ENCODE results near the gene CDH18. TPM values are rescaled to one million over a fixed set of nuclear protein-coding genes. Genes with fewer than 3 reads are reported as not detected.

CDH18 gene
- polyA plus RNA-seq, 1 donor = 6.6 TPM

GRCh38 chr5:19928562-19929421 is 59.2 kb downstream of the CDH18 start:
- DNase-seq (ENCODE audit: low read depth) = no peak

DNA sequence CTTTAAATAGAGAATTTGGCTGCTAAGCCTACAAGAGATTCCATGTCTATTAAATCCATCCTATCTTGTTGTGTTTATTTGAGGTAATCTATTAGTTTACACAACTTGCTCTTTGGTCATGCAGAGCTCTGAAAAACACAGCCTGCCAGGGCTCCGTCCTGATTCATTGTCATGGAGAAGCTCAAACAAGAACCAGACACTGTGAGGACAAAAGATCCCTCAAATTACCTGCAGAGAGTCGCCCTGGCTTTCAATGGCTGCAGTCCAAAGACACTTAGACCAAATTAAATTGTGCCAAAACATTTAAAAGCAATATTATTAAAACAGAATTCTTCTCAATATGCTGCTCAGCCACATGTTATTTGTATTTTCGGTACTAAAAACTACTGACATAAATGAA is 60.1 kb downstream of the CDH18 start:
- no peak for DNase-seq (ENCODE audit: low read depth)

GRCh38 chr5:19927170-19927569 is 60.8 kb downstream of the CDH18 start:
- DNase-seq (ENCODE audit: low read depth) = no peak

DNA sequence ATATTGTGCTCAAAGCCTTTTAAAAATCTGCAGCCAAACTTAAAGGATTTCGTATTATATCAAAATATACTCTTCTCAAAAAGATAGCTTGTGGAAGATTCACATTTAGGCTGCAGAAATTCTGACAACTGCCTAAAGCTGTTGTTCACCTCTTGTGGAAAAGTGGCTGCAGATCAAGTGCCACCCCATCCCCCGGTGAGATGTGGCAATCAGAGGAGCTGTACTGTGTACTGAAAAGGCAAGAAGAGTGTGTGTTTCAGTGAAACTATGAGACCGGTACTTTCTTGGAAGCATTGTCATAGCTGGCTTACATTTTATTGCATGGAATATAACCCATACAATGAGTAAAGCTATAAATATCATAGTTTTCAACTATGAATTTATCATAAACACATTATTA is 64.3 kb downstream of the CDH18 start:
- DNase-seq (ENCODE audit: low read depth) = no peak

DNA sequence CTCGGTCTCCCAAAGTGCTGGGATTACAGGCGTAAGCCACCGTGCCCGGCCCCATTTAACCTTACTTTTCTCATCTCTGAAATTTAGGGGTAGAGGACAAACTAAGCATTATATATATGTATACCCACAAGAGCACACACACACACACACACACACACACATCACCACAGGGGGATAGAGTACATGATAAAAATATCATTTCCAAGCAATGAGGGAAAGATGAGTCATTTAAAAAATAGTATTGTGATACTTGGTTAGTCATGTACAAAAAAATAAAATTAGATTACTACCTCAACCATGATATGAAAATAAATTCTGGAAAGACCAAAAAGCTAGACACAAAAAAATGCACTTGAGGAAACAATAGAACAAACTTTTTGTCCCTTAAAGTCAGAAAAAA is 67.2 kb downstream of the CDH18 start:
- no peak for DNase-seq (ENCODE audit: low read depth)

DNA sequence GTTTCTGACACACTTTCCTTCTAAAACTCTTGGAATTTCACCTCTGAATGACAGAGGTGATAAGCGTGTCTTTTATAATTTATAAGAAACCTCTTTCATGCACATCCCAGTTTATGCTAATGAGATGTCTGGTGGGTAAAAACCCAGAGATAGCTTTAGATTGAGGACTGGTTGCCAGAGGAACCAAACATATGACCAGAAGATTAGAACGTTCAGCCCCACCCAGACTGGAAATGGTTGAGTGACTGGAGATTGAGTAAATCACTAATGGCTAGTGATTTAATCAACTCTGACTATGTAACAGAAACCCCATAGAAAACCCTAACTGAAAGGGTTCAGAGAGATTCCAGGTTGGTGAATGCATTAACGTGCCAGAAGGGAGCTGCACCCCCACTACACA is 69.2 kb downstream of the CDH18 start:
- no peak for DNase-seq (ENCODE audit: low read depth)

GRCh38 chr5:19917588-19918122 is 70.3 kb downstream of the CDH18 start:
- no peak for DNase-seq (ENCODE audit: low read depth)

- no peak for DNase-seq (ENCODE audit: low read depth)
Observed at GRCh38 chr5:19910136-19910535, 77.9 kb downstream of the CDH18 start.

GRCh38 chr5:19904766-19905165 is 83.2 kb downstream of the CDH18 start:
- DNase-seq (ENCODE audit: low read depth) = no peak

- DNase-seq (ENCODE audit: low read depth) = no peak
Observed at GRCh38 chr5:19903611-19904010, 84.4 kb downstream of the CDH18 start.

DNA sequence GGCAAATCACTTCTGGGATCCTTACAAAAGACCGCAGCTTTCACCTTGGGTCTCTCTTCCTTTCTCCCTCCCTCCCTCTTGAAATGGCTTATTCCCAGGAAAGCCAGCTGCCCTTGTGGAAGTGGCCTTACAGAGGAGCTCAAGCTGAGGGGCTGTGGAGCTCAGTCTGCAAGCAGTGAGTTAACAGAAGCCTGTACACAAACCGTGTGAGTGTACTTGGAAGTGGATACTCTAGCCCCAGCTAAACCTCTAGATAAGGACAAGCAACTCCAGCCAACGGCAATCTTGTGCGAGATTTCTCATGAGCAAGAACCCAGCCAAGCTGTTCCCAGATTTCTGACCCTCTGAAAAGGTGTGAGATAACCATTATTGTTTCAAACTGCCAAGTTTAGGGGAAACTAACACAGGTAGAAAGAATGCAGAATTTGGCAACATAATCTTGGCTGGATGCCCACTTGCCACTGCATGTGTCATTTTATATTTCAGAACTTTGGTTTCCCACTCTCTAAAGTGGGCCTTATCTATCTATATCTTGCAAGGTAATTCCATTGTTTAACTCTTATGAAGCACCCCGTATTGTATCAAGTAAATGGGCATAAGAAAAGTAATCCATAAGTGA is 85.6 kb downstream of the CDH18 start:
- DNase-seq (ENCODE audit: low read depth) = no peak

DNA sequence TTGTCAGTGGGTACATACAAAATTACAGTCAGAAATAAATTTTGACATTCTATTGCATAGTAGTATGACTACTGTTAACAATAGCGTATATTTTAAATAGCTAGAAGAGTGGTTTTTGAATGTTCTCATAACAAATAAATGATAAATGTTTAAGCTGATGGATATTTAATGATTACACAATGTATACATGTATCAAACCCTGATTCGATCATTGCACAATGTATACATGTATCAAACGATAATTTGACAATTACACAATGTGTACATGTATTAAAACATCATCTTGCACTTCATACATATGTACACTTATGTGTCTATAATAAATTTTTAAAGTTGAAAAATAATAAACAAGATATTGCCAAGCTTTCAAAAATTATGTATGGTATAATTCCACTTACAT is 87.7 kb downstream of the CDH18 start:
- no peak for DNase-seq (ENCODE audit: low read depth)

- DNase-seq (ENCODE audit: low read depth) = no peak
Observed at GRCh38 chr5:19891658-19892057, 96.3 kb downstream of the CDH18 start.

DNA sequence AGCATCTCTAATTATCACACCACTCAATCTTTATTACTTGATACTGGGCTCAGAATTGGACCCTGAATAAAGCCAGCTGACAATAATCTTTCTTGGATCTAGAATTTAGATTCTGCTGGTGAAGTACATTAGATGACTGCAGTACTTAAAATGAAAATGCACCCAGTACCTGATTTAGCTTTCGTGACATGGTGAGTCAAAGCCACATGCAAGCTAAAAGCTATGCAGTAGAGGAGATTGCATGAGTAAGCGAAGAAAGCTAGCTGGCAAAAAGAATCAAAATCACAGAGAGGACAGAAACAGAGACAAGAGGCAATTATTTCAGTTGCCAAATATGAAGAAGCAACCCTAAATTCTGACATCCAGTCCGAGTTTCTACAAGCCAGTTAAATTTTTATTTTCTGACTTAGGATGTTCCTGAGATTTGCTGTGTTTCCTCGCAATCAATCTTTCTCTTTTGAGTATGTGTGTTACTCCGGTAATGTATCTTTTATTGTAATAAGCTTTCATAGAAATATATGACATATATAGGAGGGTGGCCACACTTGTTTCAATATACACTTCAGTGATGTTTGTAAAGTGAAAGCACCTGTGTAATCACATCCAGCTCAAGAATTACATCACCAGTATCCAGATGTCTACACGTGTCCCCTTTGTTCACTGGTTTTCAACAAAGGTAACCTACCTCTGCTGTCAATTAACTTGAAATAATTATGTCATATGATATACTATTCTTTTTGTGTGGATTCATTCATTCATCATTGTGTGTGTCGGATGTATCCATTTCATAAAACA is 101.7 kb downstream of the CDH18 start:
- no peak for DNase-seq (ENCODE audit: low read depth)

DNA sequence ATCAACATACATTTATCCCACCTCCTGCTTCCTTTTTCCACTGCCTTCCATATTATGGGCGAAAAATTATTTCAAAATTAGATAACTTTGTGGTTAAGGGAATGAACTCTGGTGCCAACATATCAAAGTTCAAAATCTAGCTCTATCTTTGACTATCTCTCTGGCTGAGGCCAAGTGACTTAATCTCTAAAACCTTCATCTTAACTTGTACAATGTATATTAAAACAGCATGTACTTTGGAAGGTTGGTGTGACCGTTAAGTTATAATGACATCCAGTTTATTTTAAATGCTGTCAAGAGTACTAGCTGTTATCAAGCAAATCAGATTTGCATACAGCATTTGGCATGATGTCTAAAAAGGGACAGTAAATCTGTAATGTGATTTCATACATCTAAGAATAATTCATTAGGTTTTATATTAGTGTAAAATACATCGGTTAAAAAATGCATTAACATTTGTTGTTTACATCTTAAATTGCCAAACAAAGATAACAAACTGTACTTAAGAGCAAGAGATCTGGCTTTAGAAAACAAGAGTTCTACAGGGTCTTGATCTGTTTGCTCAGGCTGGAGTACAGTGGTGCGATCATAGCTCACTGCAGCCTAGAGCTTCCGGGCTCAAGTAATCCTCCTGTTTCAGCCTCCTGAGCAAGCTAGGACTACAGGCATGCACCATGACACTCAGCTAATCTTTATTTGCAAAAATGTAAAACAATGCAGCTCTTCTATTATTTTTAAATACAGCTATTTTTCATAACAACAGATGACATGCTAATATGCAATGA is 102.8 kb downstream of the CDH18 start:
- DNase-seq (ENCODE audit: low read depth) = no peak

DNA sequence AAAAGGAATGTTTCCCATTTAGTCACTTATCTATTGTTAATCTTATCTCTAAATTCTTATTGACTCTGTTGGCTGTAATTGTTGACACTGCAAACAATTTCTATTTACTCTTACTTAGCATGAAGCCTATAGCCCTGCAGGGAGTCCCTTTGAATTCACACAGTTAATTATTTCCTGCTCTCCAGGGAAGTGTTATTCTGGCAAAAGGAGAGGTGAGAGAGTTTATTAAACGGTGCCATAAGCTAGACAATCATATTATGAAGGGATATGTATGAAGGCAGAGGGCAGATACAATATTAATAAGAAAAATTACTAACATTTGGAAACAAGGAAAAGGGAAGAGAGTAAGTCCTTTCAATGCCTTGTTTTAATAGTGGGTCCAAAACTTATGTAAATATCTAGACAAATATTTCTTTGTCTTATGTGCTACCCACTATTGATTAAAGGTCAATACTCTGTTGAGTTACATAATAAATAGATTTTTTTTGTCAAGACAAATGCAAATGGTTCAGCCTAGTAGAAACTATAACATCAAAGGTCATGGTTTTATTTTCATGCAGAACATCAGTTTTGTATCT is 107.1 kb downstream of the CDH18 start:
- no peak for DNase-seq (ENCODE audit: low read depth)

DNA sequence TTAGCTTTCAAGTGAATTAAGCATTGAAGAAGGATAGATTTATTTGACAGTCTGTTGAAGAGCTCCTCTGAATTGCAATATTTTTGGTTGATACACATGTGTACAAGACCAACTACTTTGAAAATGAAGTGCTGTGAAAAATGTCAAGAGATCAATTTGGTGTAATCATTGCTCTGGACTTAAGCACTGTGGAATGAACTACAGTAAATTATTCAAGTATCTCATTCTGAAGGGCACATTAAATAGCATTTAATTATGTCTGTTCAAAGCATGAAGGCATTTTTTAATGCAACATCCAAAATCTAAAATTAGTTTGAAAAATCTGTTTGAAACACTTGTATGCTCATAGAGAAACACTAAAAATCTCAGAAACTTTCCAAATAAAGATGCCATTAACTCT is 107.5 kb downstream of the CDH18 start:
- DNase-seq (ENCODE audit: low read depth) = no peak

DNA sequence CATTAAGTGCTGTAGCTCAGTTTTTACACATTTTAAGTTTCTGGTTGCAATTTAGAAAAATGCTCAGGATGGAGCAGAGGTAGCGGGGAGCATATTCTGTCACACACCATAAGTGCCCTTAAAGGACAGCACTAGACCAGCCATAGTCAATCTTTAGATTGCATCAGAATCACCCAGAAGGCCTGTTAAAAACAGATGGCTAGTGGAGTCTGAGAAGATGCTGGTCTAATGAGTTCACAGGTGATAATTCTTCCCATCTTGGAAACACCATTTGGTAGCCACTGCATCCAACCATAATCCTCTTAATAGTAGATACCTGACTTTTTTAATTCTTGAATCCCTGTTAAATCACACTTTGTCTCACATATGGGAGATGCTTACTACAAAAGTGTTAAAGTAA is 113.2 kb downstream of the CDH18 start:
- DNase-seq (ENCODE audit: low read depth) = no peak

GRCh38 chr5:19866090-19866450 is 121.9 kb downstream of the CDH18 start:
- no peak for DNase-seq (ENCODE audit: low read depth)

- DNase-seq (ENCODE audit: low read depth) = no peak
Observed at GRCh38 chr5:19865336-19866089, 122.5 kb downstream of the CDH18 start.

DNA sequence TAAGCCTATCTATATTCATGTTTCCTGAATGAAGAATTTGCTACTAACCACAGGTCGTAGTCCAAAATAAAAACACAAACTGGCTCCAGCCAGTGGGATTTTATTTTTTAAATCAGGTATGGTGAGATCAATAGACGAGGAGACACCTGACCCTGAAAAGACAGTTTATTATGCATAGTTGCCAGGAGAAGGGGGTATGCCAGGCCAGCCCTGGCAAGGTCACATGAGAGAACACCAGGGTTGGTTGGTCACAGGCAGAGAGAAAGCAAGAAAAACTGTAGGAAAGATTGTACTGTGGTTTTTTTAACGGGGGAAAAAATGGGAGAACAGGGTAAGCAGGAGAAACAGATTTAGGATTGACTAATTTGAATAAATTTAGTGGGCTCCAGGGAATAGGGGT is 125.3 kb downstream of the CDH18 start:
- no peak for DNase-seq (ENCODE audit: low read depth)
